Stimulated activated CD4-positive, alpha-beta T cell treated with anti-CD3 and anti-CD28 coated beads, Interleukin-2, amount 100 ng/mL, for 4 hours (primary cell): ENCODE results near the gene LMCD1.

Experiments used
- DNase-seq: peaks from one replicate; pipeline ENCODE4 v3.0.0-alpha.2; 2020; ENCODE audit warnings: low read depth

Gene LMCD1

GRCh38 chr3:8484409-8485140, 17.0 kb upstream of the LMCD1 start:
- DNase-seq: no peak

DNA sequence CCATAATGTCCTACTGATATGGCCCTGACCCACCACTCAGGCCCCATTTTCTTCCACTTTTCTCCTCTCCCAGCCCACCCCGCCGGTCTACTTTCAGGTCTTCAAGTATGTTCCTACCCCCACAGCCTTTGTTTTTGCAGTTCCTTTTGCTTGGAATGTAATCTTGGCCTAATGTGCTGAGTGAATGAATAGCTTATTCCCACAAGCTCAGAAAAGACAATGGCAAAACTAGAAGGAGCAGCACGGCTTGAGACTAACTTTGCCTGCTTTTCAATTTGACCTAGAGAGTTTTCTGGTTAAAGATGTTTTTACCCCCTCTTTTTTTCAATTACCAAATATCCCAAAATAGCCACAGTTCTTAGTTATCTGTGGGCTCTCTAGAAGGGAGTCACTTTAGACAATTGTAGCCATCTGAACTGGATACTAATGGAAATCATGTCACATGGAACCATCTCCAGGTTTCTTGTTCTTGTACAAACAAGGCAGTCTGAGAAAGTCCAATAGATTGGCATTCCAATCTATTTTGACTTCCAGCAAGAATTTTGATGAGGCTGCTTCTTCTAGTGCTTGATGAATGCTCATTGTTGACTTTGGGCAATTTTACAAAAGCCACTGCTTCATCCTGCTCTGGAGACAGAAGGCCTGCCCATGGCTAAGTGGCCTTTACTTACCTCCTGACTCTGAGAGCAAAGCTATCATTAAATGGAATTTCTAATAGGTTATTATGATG, 16.3 kb upstream of the LMCD1 start:
- no peak for DNase-seq

GRCh38 chr3:8485943-8486342, 15.7 kb upstream of the LMCD1 start:
- DNase-seq: no peak

DNA sequence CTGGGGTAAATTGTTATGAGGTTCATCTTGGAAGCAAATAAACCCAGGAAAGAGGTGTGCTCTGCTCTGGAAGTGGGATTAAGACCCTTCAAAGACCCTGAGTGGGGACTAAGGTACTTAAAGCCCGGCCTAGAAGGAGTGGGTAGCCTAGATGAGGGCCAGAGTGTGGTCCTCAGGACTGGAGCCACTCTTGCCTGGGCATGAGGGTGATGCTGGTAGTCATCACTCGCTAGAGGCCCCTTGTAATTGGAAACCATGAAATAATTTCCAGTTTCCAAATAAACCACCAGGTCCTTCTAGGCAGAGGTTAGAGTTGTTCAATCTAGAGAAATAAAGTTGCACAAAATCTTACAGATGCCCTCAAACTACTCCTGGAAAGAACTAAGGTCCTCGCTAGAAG, 15.2 kb upstream of the LMCD1 start:
- DNase-seq: no peak

GRCh38 chr3:8486936-8487335, 14.7 kb upstream of the LMCD1 start:
- DNase-seq: no peak

GRCh38 chr3:8488411-8488810, 13.2 kb upstream of the LMCD1 start:
- no peak for DNase-seq

DNA sequence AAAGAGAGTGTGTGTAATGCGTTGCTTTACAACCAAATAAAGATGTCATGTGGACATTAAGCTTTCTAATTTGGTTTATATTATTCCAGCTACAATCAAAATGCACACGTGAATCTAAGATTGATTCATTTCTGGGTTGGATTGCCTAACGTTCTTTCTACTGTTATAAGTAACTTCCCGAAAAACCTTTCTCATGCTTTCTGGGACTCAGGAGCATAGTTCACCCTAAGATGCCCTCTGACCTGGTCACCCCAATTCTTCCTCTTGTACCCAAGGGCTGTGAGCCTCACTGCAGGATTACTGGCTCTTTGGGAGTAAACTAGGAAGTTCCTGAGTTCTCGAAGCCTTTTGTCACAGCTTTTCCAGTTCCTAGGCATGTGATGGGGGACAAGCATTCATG, 12.7 kb upstream of the LMCD1 start:
- no peak for DNase-seq

DNA sequence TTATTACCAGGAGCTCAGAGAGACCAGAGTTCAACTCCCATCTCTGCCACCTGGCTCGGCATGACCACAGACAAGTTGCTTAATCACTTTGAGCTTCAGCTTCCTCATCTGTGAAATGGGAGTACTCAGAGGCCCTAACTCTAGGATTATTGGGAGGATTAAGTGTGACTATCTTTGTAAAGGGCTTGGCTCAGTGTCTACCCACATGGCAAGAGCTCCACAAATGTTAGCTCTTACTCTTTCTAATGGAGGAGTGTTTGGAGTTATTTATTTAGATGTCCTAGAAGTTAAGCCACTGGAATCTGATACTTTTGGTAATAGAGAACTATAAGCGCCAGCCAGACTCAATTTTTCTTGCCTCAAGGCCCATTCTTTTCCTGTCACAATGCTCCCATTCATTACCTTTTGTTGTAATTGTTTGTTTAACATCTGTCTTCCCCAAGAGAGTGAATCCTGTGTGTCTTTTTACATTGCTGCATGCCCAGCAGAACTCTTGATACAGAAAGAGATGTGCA, 12.3 kb upstream of the LMCD1 start:
- DNase-seq: no peak

DNA sequence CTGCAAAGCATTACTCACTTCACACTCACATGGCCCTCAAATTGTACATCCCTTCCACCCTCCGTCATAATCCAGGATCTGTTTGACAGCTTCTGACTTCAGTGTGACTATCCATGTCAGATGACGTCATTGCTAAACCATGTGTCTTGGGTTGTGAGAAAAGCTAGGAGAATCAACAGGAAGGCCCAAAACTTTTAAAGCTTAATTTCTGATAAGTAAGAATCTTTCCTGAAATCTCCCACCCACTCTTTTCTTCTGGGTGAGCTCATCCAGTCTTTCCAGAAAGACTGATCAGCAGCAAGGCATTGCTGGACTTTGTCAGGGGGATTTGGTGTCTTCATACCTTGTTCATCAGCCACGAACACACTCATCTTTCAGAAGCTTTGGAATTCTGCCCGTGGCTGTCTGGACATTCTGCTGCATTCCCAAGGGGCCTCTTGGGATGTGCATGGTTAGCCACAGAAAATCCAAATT, 11.5 kb upstream of the LMCD1 start:
- DNase-seq: no peak

DNA sequence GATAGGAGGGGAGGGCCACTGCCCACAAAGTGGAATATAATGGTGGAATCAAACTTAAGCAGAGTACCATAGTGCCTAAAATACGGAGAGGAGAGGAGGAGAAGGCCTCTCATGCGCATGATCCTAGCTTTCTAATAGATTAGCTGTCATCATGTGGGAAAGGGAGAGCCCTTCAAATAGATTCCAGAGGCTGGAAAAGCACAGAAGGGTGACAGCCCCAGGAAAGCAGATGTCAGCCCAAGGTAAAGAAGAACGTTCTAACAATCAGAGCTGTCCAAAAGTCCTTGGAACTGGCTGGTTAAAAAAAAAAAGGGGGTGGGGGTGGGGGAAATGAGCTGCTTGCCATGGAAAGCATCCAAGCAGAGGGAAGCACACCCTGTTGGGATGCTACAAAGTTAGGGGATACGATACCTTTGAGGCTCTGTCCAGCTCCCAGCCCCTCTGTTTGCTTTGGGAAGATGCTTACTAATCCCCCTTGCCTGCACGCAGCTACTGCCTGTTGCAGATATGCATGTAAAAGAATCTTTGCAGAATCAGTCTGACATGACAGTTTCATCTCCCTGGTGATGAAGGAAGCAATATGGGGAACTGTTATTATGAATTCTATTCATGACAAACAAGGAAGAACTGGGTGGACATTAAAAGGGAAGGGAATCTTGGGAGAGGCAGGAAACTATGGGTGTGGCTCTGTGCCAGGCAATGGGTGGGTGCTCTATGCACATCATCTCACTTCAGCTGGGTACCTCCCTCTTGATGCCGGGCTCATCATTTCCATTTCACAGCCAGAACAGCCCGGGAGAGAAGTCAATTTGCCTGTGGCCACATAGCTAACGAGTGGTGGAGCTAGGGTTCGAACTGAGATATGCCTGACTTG, 10.1 kb upstream of the LMCD1 start:
- no peak for DNase-seq

DNA sequence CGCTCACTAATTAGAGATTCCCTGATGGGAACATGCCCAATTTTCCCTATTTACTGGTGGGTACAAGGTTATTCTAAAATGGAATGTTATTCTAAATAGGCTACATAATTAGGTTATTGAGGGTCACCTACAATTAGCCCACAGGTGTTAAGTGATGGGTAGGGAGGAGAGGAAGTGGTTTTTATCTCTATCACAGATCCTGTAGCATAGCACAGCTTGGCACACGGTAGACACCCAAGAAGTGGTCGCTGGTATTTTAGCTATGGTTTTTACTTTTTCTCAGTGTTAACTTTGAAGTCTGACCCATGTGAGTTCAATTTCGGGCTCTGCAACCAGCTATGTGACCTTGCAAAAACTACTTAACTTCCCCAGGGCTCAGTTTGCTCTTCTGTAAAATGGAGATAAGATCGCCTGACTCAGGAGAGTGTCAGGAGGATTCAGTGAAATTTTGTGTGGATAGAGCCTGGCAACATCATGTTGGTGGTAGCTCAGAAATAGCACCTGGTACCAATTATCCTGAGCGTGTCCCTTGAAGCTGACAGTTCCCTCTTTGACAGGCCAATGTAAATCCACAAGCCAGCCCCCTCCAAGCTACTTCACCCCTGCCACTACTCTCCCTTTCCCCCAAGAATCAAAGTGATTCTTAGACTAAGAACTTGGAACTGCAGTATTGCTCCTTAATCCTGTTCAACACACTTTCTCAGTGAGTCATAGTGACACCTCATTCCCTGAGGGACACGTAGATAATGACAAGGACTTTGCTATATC, 8.7 kb upstream of the LMCD1 start:
- no peak for DNase-seq

DNA sequence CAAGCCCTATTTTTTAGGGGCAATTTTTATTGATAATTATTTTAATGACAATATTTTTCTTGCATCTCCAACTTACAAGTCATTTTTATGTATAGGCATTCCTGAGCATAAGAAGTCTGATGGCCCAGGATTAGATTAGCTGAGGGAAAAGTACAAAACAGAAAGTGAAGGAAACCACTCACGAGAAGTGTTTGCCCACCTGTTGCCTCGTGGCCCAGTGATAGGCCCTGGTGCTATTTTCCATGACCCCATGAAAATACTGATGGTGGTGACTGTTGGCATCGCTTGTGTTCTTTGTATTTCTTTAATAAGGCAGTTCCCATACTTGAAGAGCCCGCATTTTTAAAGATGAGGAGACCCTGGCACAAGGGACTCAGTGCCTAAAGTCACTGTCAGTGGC, 7.9 kb upstream of the LMCD1 start:
- DNase-seq: no peak

DNA sequence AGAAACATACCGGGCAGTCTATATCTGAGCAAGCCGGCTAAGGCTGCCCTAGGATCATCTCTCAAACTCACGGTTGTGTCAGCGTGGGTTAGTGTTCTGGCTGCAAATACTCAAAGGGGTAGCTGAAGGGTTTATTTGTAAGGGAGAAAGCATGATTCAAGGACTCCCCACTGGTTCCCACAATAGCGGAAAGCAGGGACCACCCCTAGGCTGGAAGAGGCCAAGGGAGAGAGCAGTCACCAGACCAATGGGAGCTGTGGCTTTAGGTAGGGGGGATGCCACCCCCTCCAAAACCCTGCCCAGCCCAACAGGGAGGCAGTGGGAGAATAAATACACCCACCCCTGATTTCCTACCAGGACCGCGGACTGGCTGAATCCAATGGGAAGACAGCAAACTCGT, 7.3 kb upstream of the LMCD1 start:
- no peak for DNase-seq

GRCh38 chr3:8497582-8497981, 4.0 kb upstream of the LMCD1 start:
- DNase-seq: no peak

DNA sequence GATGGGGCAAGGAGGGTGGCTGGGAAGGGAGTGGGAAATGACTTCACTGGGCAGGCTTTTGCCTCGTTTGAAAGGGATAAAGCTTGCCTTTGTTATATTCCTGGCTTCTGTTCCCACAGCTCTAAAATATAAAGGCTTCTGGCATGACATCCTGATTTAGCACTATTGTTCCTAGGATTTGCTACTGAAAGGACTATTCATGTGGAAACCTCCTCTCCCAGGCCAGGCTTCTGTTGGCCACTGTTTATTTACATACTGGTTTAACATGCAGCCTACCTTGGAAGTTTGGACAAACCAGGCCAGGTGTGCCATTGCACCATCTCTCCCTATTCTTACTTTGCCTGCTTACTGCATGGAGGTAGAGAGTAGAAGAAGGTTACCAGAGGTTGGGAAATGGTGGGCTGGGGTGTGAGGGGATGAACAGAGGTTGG, 2.4 kb upstream of the LMCD1 start:
- DNase-seq: no peak

- no peak for DNase-seq
These were observed 1.2 kb upstream of the LMCD1 start for GRCh38 chr3:8500319-8500988.

DNA sequence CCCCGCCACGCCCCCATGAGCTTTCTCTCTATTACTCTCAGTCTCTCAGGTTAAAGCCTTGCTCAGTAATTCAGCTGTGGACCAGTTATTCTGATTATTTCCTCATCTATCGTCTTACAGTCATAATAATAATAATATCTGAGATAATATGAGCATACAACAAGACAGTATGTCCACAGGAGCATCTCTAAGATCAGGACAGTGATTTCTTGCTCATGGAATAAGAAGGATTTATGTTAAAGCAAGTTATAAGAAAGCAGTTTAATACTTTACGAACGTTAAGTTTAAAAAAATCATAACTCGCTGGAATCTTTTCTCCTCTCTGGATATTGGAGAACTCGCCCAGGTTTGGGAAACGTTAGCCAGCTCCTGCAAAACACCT, 643 bp upstream of the LMCD1 start:
- no peak for DNase-seq

DNA sequence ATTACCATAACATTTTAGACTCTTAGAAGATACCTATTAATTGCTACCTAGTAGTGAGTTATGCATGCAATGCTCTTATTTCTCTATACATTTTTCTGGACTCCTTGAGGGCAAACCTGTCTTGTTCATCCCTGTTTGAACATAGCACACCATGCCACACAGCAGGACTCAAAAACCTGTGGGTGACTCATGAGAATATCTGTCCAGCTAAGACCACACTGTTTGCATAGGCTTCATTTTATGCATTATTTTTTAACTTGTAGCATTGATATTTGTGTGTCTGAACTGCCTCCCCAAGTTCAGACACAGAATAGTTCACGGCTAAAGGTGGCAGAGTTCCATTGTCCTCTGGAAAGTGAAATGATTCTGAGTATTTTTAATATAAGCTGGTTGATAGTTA, 1.8 kb downstream of the LMCD1 start:
- DNase-seq: no peak

- DNase-seq: no peak
These were observed 2.4 kb downstream of the LMCD1 start for GRCh38 chr3:8503871-8504610.

GRCh38 chr3:8504611-8504973, 3.0 kb downstream of the LMCD1 start:
- no peak for DNase-seq

- DNase-seq: no peak
These were observed 4.0 kb downstream of the LMCD1 start for GRCh38 chr3:8505621-8506020.
